ENCODE measurements around the gene GRIK4.
"Not testable (repeated sequence)": the region's sequence is repeated elsewhere in the genome, so short reads cannot be mapped to it uniquely, and the experiment has no call there.

Gene GRIK4

DNA sequence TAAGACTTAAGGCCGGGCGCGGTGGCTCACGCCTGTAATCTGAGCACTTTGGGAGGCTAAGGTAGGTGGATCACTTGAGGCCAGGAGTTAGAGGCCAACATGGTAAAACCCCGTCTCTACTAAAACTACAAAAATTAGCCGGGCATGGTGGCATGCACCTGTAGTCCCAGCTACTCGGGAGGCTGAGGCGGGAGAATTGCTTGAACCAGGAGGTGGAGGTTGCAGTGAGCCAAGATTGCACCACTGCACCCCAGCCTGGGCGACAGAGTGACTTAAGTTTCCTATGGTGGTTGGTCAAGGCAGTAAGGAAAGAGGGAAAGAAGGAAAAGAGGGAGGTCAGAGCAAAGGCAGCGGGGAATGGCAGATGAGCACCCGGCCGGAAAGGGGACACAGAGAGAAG is 113.4 kb downstream of the GRIK4 start:
- H3K9me3 ChIP-seq (replicated peaks; ENCODE audit: low read length); H3K36me3 ChIP-seq (ENCODE audit: insufficient read depth, low read length); H3K9ac ChIP-seq (ENCODE audit: low read depth, low read length); H3K4me2 ChIP-seq (ENCODE audit: low read length); H3K4me1 ChIP-seq (ENCODE audit: control insufficient read depth, insufficient read depth, low read length); H3K4me3 ChIP-seq (ENCODE audit: low read length): not testable (repeated sequence)
- H3K27me3 ChIP-seq (ENCODE audit: control insufficient read depth, insufficient read depth, low read length) = peaks cover 13% of the 10 kb centered on the region

DNA sequence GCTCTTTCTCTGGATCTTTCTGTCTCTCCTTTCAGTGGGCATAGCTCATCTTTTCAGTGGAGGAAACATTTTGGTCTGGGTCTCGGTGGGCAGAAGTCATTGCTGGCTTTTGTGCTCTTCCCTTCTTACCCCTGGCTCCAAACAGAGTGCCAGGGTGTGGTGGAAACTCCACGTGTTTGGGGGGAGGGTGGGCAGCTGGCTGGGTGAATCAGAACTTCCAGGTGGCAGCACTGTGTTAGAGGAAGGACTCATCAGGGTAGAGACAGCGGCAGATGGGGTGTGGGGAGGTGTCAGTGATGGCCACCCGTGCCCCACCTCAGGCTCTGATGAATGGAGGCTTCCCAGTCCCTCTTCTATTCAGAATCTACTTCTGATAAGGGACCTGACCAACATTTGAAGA is 114.0 kb downstream of the GRIK4 start:
- no peaks in the 10 kb centered on the region for H3K36me3 ChIP-seq (ENCODE audit: insufficient read depth, low read length)
- H3K27me3 ChIP-seq (ENCODE audit: control insufficient read depth, insufficient read depth, low read length) = peaks cover 13% of the 10 kb centered on the region
- no peak overlapping the region for H3K4me2 ChIP-seq (ENCODE audit: low read length)
- no peak overlapping the region for H3K9ac ChIP-seq (ENCODE audit: low read depth, low read length)
- H3K4me3 ChIP-seq (ENCODE audit: low read length) = no peak overlapping the region
- H3K4me1 ChIP-seq (ENCODE audit: control insufficient read depth, insufficient read depth, low read length) = no peaks in the 10 kb centered on the region
- no peaks in the 10 kb centered on the region for H3K9me3 ChIP-seq (replicated peaks; ENCODE audit: low read length)

DNA sequence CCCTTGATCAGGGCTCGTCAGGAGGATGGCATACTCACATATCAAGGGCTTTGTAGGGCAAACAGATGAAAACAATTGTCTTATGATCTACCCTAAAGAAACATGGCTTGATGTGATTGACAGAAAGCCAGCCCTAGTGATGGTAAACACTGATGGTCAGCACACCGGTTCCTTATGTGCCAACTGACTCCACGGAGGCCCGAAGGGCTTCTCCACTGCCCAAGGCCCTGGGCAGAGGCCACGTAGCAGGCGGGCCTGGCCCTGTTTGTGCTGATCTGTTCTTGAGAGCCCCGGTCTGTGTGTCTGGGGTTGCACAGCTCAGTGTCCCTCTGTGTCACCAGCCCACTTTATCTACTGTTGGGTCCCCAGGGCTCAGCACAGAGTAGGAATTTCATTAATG is 115.2 kb downstream of the GRIK4 start:
- Histone ChIP-seq H3K27me3 (ENCODE audit: control insufficient read depth, insufficient read depth, low read length) (peaks cover 13% of the 10 kb centered on the region), H3K9me3 (replicated peaks; ENCODE audit: low read length) (no peaks in the 10 kb centered on the region), H3K4me1 (ENCODE audit: control insufficient read depth, insufficient read depth, low read length) (no peaks in the 10 kb centered on the region), H3K4me2 (ENCODE audit: low read length) (no peak overlapping the region), H3K4me3 (ENCODE audit: low read length) (no peak overlapping the region), H3K9ac (ENCODE audit: low read depth, low read length) (no peak overlapping the region), H3K36me3 (ENCODE audit: insufficient read depth, low read length) (no peaks in the 10 kb centered on the region)

DNA sequence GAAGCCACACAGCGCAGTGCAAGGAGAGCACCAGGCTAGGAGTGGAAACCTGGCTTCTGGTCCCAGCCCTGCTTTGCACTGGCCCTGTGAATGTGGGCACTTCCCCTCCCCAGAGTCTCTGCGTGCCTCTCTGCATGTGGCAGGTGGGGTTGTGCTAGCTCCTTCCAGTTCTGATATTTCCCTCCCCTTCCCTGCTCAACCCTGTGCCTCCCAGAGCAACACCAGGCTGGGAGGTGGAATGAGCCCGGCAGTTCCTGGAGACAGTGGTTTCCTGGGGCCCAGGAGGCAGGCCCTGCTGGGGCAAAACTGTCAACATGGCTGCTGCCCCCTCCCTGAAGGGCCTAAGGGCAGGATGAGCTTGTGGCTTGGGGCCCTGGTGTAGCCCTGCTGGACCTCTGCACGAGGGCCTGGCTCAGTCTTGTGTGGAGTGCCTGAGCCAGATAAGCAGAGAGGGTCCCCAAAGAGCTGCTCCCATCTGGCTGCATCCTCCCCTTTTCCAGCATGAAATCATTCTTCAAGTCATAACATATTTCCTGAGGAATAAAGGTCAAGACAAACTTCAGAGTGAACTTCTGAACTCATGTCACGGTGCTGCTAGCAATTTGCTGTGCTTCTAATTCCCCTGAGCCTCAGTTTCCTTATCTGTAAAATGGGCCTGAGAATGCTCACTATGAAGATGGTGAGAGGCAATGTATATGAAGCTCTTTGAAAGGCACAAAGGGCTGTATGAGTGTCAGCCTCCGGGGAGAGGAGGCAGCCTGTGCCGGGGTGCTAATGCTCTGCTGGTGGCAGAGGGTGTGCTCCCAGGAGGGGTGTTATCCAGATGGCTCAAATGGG is 116.0 kb downstream of the GRIK4 start:
- Histone ChIP-seq H3K4me1 (ENCODE audit: control insufficient read depth, insufficient read depth, low read length) (no peaks in the 10 kb centered on the region), H3K4me3 (ENCODE audit: low read length) (no peak overlapping the region), H3K4me2 (ENCODE audit: low read length) (no peak overlapping the region), H3K9me3 (replicated peaks; ENCODE audit: low read length) (no peaks in the 10 kb centered on the region), H3K36me3 (ENCODE audit: insufficient read depth, low read length) (no peaks in the 10 kb centered on the region), H3K27me3 (ENCODE audit: control insufficient read depth, insufficient read depth, low read length) (peaks cover 13% of the 10 kb centered on the region), H3K9ac (ENCODE audit: low read depth, low read length) (no peak overlapping the region)

DNA sequence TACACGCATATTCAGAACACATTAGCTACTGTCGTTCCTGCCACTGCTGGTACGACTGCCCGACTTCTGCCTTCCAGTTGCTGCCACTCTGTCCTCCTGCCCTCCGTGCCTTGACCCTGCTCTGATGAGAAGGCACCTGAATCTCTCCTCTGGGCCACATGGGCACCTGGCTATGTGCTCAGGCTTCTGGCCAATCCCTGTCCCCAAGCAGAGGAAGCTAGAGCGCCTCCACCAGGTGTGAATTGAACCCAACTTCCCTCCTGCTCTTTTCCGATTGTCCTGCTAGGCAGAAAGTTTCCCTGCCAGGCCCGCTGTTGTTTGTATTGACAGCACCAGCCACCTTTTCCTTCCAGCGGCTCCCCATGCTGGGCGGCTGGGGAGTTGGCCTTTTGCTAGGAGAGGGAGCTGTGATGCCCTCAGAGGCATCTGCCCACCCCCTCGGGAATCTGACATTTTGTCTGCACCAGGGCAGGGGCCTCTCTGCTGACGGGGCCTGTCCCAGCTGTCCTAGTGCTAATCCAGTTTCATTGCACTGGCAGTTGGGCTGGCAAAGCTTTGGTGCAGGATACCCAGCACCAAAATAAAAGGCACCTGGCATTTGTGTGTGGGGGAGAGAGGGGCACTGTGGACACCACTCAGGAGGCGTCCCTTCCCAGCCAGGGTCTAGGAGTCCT is 118.0 kb downstream of the GRIK4 start:
- Histone ChIP-seq H3K9ac (ENCODE audit: low read depth, low read length) (no peak overlapping the region), H3K4me2 (ENCODE audit: low read length) (no peak overlapping the region), H3K27me3 (ENCODE audit: control insufficient read depth, insufficient read depth, low read length) (peaks cover 10% of the 10 kb centered on the region), H3K36me3 (ENCODE audit: insufficient read depth, low read length) (no peaks in the 10 kb centered on the region), H3K4me1 (ENCODE audit: control insufficient read depth, insufficient read depth, low read length) (no peaks in the 10 kb centered on the region), H3K4me3 (ENCODE audit: low read length) (no peak overlapping the region), H3K9me3 (replicated peaks; ENCODE audit: low read length) (no peaks in the 10 kb centered on the region)

DNA sequence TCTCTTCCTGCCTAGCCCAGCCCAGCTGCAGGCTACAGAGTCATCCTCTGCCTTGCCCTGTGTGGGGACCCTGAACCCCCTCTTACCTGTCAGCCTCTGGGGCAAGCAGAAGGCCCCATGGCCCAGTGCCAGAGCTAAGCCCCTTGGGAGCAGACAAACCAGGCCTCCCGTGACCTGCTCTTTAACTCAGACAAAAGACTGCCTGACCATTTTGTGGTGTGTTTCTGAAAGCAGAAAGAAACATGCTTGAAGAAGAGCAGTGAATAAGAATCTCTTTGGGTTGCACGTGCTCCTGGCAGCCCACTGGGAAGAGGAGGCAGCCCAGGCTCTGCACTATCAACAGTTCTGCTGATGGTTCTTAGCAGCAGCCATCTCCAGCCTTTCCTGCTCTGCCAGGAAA is 118.6 kb downstream of the GRIK4 start:
- no peaks in the 10 kb centered on the region for H3K36me3 ChIP-seq (ENCODE audit: insufficient read depth, low read length)
- H3K4me1 ChIP-seq (ENCODE audit: control insufficient read depth, insufficient read depth, low read length) = no peaks in the 10 kb centered on the region

DNA sequence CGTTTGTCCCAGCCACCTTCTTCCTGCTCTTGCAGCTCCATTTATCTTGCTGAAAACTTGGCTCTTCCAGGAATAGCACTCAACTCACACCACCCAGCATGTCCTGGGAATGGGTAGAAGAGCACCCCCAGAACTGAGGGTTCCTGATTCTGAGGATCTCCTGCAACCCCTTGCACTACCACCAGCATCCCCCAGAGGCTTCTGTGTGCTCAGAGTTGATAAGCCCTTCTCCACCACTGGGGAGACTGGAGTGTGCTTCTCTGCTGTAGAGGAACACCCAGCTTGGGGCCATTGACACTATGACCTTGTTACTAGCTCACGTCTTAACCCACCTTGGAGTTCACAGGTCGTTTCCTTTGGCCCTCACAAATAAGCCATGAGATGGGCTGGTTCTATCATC is 121.0 kb downstream of the GRIK4 start:
- no peaks in the 10 kb centered on the region for H3K4me1 ChIP-seq (ENCODE audit: control insufficient read depth, insufficient read depth, low read length)
- no peak overlapping the region for H3K9ac ChIP-seq (ENCODE audit: low read depth, low read length)
- no peaks in the 10 kb centered on the region for H3K27me3 ChIP-seq (ENCODE audit: control insufficient read depth, insufficient read depth, low read length)
- H3K9me3 ChIP-seq (replicated peaks; ENCODE audit: low read length) = no peaks in the 10 kb centered on the region
- no peak overlapping the region for H3K4me2 ChIP-seq (ENCODE audit: low read length)
- no peaks in the 10 kb centered on the region for H3K36me3 ChIP-seq (ENCODE audit: insufficient read depth, low read length)
- no peak overlapping the region for H3K4me3 ChIP-seq (ENCODE audit: low read length)

More for the DNA sequence above, 118.6 kb downstream of the GRIK4 start:
- Histone ChIP-seq H3K4me3 (ENCODE audit: low read length) (no peak overlapping the region), H3K27me3 (ENCODE audit: control insufficient read depth, insufficient read depth, low read length) (peaks cover 10% of the 10 kb centered on the region), H3K9ac (ENCODE audit: low read depth, low read length) (no peak overlapping the region), H3K9me3 (replicated peaks; ENCODE audit: low read length) (no peaks in the 10 kb centered on the region), H3K4me2 (ENCODE audit: low read length) (no peak overlapping the region)

DNA sequence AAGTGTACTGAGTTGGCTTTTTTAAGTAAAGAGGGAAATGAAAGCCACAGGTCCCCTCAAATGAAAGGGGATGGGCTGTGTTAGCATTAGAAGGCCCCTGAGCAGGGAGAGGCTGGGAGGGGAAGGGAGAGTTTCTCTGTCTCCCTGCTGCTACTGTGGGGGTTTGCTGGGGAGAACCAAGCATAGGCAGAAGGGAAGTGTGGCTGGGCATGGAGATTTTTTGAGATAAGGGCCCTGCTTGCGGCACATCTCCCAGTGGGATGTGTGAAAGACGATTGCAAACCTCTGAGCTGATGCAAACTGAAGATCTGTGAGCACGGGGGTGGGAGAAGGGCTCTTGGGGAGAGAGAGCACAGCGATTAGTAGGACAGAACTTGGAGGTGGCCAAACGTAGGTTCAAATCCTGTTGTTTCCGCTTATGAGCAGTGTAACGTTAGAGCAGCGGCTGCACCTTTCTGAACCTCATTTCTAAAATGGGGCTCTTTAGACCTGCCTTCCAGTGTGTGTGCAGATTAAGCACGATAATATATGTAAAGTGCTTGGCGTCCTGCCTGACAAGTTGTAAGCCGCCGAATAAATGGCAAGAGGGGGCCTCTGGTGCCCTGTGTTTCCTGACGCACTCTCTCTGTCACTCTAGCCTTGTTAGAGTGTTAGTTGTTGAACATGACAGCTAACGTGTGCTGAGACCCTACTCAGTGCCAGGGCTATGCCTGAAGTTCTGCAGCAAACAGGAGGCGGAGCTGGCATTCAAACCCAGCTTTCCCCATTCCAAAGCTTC is 122.3 kb downstream of the GRIK4 start:
- Histone ChIP-seq H3K4me2 (ENCODE audit: low read length) (no peak overlapping the region), H3K27me3 (ENCODE audit: control insufficient read depth, insufficient read depth, low read length) (no peaks in the 10 kb centered on the region), H3K36me3 (ENCODE audit: insufficient read depth, low read length) (no peaks in the 10 kb centered on the region), H3K9ac (ENCODE audit: low read depth, low read length) (no peak overlapping the region), H3K9me3 (replicated peaks; ENCODE audit: low read length) (no peaks in the 10 kb centered on the region), H3K4me3 (ENCODE audit: low read length) (no peak overlapping the region), H3K4me1 (ENCODE audit: control insufficient read depth, insufficient read depth, low read length) (no peaks in the 10 kb centered on the region)

DNA sequence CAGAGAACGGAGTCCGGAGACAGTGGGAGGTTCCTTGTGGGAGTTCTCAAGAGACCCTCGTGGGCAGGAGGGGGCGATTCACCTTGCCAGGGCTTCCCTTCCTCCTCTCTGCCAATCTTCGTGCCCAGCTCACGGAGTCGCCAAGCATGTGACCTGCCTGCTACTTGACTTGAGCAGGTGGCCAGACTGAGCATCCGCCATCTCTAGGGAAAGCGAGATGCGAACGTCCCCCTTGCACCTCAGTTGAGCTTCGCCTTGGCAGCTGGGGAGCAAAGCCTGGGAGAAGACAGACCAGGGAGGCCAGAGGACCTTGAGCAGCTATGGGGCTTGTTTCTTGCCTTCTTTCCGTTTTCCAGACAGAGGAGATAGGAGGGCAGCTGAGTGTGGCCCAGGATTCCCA is 123.2 kb downstream of the GRIK4 start:
- H3K9me3 ChIP-seq (replicated peaks; ENCODE audit: low read length) = no peaks in the 10 kb centered on the region
- no peak overlapping the region for H3K4me2 ChIP-seq (ENCODE audit: low read length)
- H3K27me3 ChIP-seq (ENCODE audit: control insufficient read depth, insufficient read depth, low read length) = peaks cover 2% of the 10 kb centered on the region
- no peak overlapping the region for H3K9ac ChIP-seq (ENCODE audit: low read depth, low read length)
- H3K4me3 ChIP-seq (ENCODE audit: low read length) = no peak overlapping the region
- H3K36me3 ChIP-seq (ENCODE audit: insufficient read depth, low read length) = no peaks in the 10 kb centered on the region
- H3K4me1 ChIP-seq (ENCODE audit: control insufficient read depth, insufficient read depth, low read length) = no peaks in the 10 kb centered on the region

DNA sequence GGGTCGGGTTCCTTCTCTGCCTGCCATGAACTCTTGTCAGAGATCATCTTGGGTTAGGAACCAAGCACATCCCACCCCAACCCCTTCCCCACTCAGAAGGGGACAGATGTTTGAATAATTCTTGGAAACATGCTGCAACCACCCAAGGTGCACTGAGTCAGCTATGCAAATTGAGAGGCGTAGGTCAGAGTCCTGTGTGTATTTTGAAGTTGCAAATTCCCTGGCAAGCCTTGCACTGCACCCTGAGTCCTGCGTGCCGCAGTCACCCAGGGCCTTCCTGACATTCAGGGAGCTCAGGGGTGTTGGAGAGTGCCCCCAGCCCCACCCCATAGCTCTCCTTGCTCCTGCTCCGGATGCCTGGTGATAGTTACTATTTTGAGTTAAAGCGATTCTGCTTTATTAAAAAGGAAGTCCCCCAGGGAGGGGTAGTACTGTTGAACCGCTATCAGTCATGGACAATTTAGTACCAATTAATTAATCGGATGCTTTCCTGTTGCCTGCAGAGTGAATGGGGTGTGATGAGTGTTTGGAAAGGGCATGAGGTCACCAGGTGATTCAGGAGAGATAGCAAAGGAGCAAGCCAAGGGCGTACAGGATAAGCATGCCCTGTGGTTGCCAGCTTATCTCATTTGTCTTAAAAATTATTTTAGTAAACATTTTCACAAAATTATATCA is 123.7 kb downstream of the GRIK4 start:
- Histone ChIP-seq H3K9ac (ENCODE audit: low read depth, low read length) (no peak overlapping the region), H3K27me3 (ENCODE audit: control insufficient read depth, insufficient read depth, low read length) (peaks cover 6% of the 10 kb centered on the region), H3K4me1 (ENCODE audit: control insufficient read depth, insufficient read depth, low read length) (no peaks in the 10 kb centered on the region), H3K9me3 (replicated peaks; ENCODE audit: low read length) (no peaks in the 10 kb centered on the region), H3K4me3 (ENCODE audit: low read length) (no peak overlapping the region), H3K4me2 (ENCODE audit: low read length) (no peak overlapping the region), H3K36me3 (ENCODE audit: insufficient read depth, low read length) (no peaks in the 10 kb centered on the region)

DNA sequence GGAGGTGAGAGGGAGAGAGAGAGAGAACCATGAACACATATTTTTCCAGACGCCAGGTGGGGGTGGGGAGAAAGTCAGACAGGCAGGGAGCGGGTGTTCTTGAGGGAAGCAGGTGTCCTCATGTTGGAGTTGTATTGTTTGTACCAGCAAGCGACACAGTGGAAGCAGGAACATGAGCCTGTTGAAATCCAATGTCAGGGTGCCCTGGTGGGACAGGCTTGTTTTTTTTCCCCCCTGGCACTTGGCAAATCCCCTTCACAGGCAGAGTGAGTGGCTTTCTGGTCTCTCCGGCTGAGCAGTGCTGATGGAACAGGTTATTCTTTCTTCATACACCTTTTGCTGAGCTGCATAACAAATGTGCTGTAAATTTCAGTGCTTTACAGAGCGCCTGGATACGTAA is 125.6 kb downstream of the GRIK4 start:
- H3K4me2 ChIP-seq (ENCODE audit: low read length) = no peak overlapping the region

More for the DNA sequence above, 125.6 kb downstream of the GRIK4 start:
- Histone ChIP-seq H3K9ac (ENCODE audit: low read depth, low read length) (no peak overlapping the region), H3K27me3 (ENCODE audit: control insufficient read depth, insufficient read depth, low read length) (peaks cover 11% of the 10 kb centered on the region), H3K36me3 (ENCODE audit: insufficient read depth, low read length) (no peaks in the 10 kb centered on the region), H3K9me3 (replicated peaks; ENCODE audit: low read length) (no peaks in the 10 kb centered on the region), H3K4me1 (ENCODE audit: control insufficient read depth, insufficient read depth, low read length) (no peaks in the 10 kb centered on the region), H3K4me3 (ENCODE audit: low read length) (no peak overlapping the region)
